Neural progenitor cell (in vitro differentiated cells): Measurements from ENCODE around the gene PTPRN2. TPM values are rescaled to one million over a fixed set of nuclear protein-coding genes. Genes with fewer than 3 reads are reported as not detected.

Experiments used
- DNase-seq: peaks from one replicate; pipeline ENCODE4 v3.0.0-alpha.2; 2016; ENCODE audit warnings: low spot score
- H2AFZ ChIP-seq: fragments of 200-600 bp; sonication (generic); replicated peaks from 2 replicates; pipeline ENCODE4 v1.6.1; 2016; ENCODE audit warnings: antibody characterized with exemption
- H3F3A ChIP-seq: fragments of 200-600 bp; sonication (generic); 2 replicates; pipeline ENCODE4 v1.6.1; 2016; ENCODE audit warnings: antibody characterized with exemption, low read depth
- H3K27ac ChIP-seq: fragments of 200-600 bp; sonication (generic); 2 replicates; pipeline ENCODE4 v1.5.1; 2016; ENCODE audit warnings: mild to moderate bottlenecking
- H3K27me3 ChIP-seq: fragments of 200-600 bp; sonication (generic); 2 replicates; pipeline ENCODE4 v1.6.1; 2016; ENCODE audit warnings: mild to moderate bottlenecking, moderate library complexity
- H3K36me3 ChIP-seq: fragments of 200-600 bp; sonication (generic); 2 replicates; pipeline ENCODE4 v1.5.1; 2016
- H3K4me1 ChIP-seq: fragments of 200-600 bp; sonication (generic); 2 replicates; pipeline ENCODE4 v1.6.1; 2016; ENCODE audit warnings: mixed run types
- H3K4me2 ChIP-seq: fragments of 200-600 bp; sonication (generic); 2 replicates; pipeline ENCODE4 v1.6.1; 2016
- H3K4me3 ChIP-seq: fragments of 200-600 bp; sonication (generic); 2 replicates; pipeline ENCODE4 v1.5.1; 2016
- H3K79me2 ChIP-seq: fragments of 200-600 bp; sonication (generic); 2 replicates; pipeline ENCODE4 v1.6.1; 2016; ENCODE audit warnings: low read depth
- H3K9ac ChIP-seq: fragments of 200-600 bp; sonication (generic); 2 replicates; pipeline ENCODE4 v1.6.1; 2016
- H3K9me3 ChIP-seq: fragments of 200-600 bp; sonication (generic); 2 replicates; pipeline ENCODE4 v1.5.1; 2016; ENCODE audit warnings: low read depth
- H4K20me1 ChIP-seq: fragments of 200-600 bp; sonication (generic); 2 replicates; pipeline ENCODE4 v1.6.1; 2016; ENCODE audit warnings: low read depth
- H3K27ac Mint-ChIP-seq: 3 replicates; pipeline ENCODE4 v1.8.0; 2021; ENCODE audit warnings: mixed read lengths
- H3K27me3 Mint-ChIP-seq: 2 replicates; pipeline ENCODE4 v1.8.0; 2022; ENCODE audit warnings: low read depth, mild to moderate bottlenecking, inconsistent platforms, moderate library complexity, mixed read lengths; ENCODE audit not compliant: insufficient read depth
- H3K36me3 Mint-ChIP-seq: 3 replicates; pipeline ENCODE4 v1.8.0; 2021; ENCODE audit warnings: mixed read lengths
- H3K4me1 Mint-ChIP-seq: 3 replicates; pipeline ENCODE4 v1.8.0; 2021; ENCODE audit warnings: mixed read lengths
- H3K4me3 Mint-ChIP-seq: 3 replicates; pipeline ENCODE4 v1.8.0; 2021; ENCODE audit warnings: mild to moderate bottlenecking, moderate library complexity, mixed read lengths
- H3K9me3 Mint-ChIP-seq: 3 replicates; pipeline ENCODE4 v1.8.0; 2020; ENCODE audit warnings: mixed read lengths
- EZH2 ChIP-seq: fragments of 200-600 bp; sonication (generic); IDR thresholded peaks from 2 replicates; pipeline ENCODE4 v1.6.1; 2017; ENCODE audit warnings: antibody characterized with exemption, mild to moderate bottlenecking, moderate library complexity
- EZH2phosphoT487 ChIP-seq: fragments of 200-600 bp; sonication (generic); IDR thresholded peaks from 2 replicates; pipeline ENCODE4 v1.6.1; 2017; ENCODE audit warnings: antibody characterized with exemption
- total RNA-seq: library from RNA; depleted of rRNA; stranded (reverse); fragments of >200 nt; gene quantifications from 2 replicates; pipeline ENCODE4 v1.2.3, GENCODE V29; 2015; ENCODE audit warnings: low replicate concordance
- TF ChIP-seq, protein P1 (sequence below): fragments of 200-600 bp; sonication (generic); IDR thresholded peaks from 2 replicates; pipeline ENCODE4 v1.5.1; 2017; ENCODE audit warnings: antibody characterized with exemption, mild to moderate bottlenecking

Gene PTPRN2
- total RNA-seq, 1 donor from 2014 or later, result 3.0 TPM

DNA sequence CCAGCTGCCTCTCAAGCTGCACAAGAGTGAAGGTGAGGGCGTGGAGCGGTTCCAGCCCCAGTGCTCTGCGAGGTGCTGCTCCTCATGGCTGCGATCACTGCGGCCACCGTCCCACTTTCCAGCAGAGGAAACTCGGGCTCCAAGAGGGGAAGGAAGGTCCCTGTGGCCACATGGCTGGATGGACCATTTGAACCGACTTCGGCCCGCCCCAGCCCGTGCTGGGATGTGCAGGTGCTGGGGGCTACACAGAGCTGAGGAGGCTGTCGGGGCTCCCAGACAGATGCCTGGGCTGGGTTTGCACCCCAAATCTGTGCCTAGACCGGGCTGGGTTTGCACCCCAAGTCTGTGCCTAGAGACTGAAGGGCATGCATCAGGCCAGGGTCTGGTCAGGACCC lies 1064.3 kb downstream of the PTPRN2 start:
- H3K4me3 ChIP-seq, result no peak overlapping the region
- H2AFZ ChIP-seq, result no peak overlapping the region
- H3K4me1 ChIP-seq, result peaks cover 4% of the 10 kb centered on the region
- no peaks in the 10 kb centered on the region for H3F3A ChIP-seq
- H3K27ac Mint-ChIP-seq, result no peak overlapping the region
- H3K4me3 Mint-ChIP-seq, result no peak overlapping the region
- no peaks in the 10 kb centered on the region for H3K27me3 ChIP-seq
- peaks cover 2% of the 10 kb centered on the region for H3K9me3 Mint-ChIP-seq
- TF ChIP-seq EZH2phosphoT487, result no peak
- TF ChIP-seq EZH2, result no peak
- TF ChIP-seq, protein P1, sequence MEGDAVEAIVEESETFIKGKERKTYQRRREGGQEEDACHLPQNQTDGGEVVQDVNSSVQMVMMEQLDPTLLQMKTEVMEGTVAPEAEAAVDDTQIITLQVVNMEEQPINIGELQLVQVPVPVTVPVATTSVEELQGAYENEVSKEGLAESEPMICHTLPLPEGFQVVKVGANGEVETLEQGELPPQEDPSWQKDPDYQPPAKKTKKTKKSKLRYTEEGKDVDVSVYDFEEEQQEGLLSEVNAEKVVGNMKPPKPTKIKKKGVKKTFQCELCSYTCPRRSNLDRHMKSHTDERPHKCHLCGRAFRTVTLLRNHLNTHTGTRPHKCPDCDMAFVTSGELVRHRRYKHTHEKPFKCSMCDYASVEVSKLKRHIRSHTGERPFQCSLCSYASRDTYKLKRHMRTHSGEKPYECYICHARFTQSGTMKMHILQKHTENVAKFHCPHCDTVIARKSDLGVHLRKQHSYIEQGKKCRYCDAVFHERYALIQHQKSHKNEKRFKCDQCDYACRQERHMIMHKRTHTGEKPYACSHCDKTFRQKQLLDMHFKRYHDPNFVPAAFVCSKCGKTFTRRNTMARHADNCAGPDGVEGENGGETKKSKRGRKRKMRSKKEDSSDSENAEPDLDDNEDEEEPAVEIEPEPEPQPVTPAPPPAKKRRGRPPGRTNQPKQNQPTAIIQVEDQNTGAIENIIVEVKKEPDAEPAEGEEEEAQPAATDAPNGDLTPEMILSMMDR, result no peak
- peaks cover 49% of the 10 kb centered on the region for H3K4me1 Mint-ChIP-seq
- no peak overlapping the region for H3K4me2 ChIP-seq
- peaks cover 5% of the 10 kb centered on the region for H3K36me3 Mint-ChIP-seq
- H3K9me3 ChIP-seq, result no peaks in the 10 kb centered on the region
- peaks cover 2% of the 10 kb centered on the region for H3K27me3 Mint-ChIP-seq
- H3K36me3 ChIP-seq, result no peaks in the 10 kb centered on the region
- H3K79me2 ChIP-seq, result no peaks in the 10 kb centered on the region
- H3K27ac ChIP-seq, result no peak overlapping the region
- H3K9ac ChIP-seq, result no peak overlapping the region
- DNase-seq, result no peak
- no peaks in the 10 kb centered on the region for H4K20me1 ChIP-seq

DNA sequence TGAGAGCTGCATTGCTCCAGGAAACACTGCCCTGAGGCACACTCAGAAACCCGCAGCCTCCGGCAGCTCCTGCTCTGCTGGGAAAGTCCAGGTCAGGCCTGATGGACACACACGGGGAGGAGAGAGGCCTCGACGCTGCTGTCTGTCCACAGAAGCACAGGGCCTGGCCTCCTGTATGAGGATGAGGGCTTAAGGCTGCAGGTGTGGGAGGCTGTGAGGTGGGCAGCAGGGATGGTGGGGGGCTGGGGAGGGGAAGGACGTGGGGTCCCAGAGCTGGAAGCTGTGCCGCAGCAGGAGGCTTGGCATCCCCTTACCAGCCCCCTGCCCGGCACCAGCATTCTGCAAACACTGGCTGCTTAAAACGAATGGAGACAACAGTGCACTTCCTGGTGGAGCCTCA lies 1064.7 kb downstream of the PTPRN2 start:
- peaks cover 4% of the 10 kb centered on the region for H3K4me1 ChIP-seq
- H3K9ac ChIP-seq, result no peak overlapping the region
- no peak overlapping the region for H2AFZ ChIP-seq
- H3K27ac ChIP-seq, result no peak overlapping the region
- TF ChIP-seq, protein P1, result no peak
- TF ChIP-seq EZH2phosphoT487 (no peak), EZH2 (no peak)
- Mint-ChIP-seq H3K27me3 (peaks cover 2% of the 10 kb centered on the region), H3K27ac (no peak overlapping the region), H3K9me3 (peaks cover 2% of the 10 kb centered on the region), H3K4me1 (peaks cover 51% of the 10 kb centered on the region), H3K4me3 (no peak overlapping the region), H3K36me3 (peaks cover 5% of the 10 kb centered on the region)
- no peaks in the 10 kb centered on the region for H3K27me3 ChIP-seq
- no peaks in the 10 kb centered on the region for H4K20me1 ChIP-seq
- DNase-seq, result no peak
- H3K36me3 ChIP-seq, result no peaks in the 10 kb centered on the region
- no peak overlapping the region for H3K4me3 ChIP-seq
- no peaks in the 10 kb centered on the region for H3K9me3 ChIP-seq
- no peak overlapping the region for H3K4me2 ChIP-seq
- H3F3A ChIP-seq, result no peaks in the 10 kb centered on the region
- no peaks in the 10 kb centered on the region for H3K79me2 ChIP-seq

DNA sequence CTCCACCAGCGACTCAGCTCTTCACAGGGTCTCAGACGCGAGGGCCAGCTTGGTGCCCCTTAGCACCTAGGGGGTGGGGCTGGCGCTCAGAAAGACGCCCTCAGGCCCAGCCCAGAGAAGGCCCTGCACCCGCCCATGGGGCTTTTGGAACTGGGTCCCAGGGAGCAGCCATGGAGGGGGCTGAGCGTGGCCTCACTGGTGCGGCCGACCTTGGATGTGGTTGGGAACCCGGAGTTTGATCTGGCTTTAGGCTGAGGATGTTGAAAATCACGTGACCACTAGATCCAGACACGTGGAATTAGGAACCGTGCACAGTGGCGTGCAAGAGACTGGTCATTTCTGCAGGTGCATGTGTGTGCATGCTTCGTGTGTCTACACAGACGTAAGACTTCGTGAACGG lies 1065.4 kb downstream of the PTPRN2 start:
- Mint-ChIP-seq H3K27ac (peak overlapping the region; percentile 91), H3K27me3 (peaks cover 2% of the 10 kb centered on the region), H3K9me3 (peaks cover 2% of the 10 kb centered on the region), H3K4me1 (peaks cover 47% of the 10 kb centered on the region), H3K4me3 (no peak overlapping the region), H3K36me3 (peaks cover 5% of the 10 kb centered on the region)
- Histone ChIP-seq H3K27ac (no peak overlapping the region), H3K4me3 (no peak overlapping the region), H3K27me3 (no peaks in the 10 kb centered on the region), H3K36me3 (no peaks in the 10 kb centered on the region), H2AFZ (no peak overlapping the region), H3K9ac (no peak overlapping the region), H3K9me3 (no peaks in the 10 kb centered on the region), H3K79me2 (no peaks in the 10 kb centered on the region), H3F3A (no peaks in the 10 kb centered on the region), H4K20me1 (no peaks in the 10 kb centered on the region), H3K4me1 (peaks cover 2% of the 10 kb centered on the region), H3K4me2 (no peak overlapping the region)
- DNase-seq, result no peak
- TF ChIP-seq EZH2phosphoT487, result no peak
- TF ChIP-seq EZH2, result no peak
- TF ChIP-seq, protein P1, result no peak
